ENCODE measurements around the gene LRRC27.

The LRRC27 gene

GRCh38 chr10:132357286-132358058 lies 25.5 kb downstream of the LRRC27 start:
- DNase-seq (ENCODE audit: low spot score): no peak

GRCh38 chr10:132359305-132360040 lies 27.5 kb downstream of the LRRC27 start:
- no peak for DNase-seq (ENCODE audit: low spot score)

GRCh38 chr10:132360766-132361447 lies 28.9 kb downstream of the LRRC27 start:
- DNase-seq (ENCODE audit: low spot score): no peak

GRCh38 chr10:132361581-132362101 lies 29.6 kb downstream of the LRRC27 start:
- DNase-seq (ENCODE audit: low spot score): no peak

DNA sequence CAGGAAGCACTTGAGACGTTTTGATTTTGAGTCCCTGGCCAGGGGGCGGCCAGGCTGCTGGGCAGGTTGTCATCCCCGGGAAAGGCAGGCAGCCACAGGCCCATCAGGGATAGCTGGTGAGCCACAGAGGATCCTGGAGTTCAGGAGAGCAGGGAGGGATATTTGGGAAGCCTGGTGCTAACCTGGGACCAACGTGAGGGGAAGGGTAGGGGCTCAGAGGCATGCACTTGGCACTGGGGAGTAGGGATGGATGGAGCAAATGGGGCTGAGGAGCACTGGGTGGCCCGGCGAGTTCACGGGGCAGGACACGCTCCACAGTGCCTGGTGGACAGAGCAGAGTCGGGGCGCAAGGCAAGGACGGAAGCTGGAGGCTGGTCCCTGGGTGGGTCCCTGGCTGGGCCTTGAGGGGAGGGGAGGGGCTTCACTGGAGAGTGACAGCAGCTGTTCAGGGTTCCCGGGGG lies 30.2 kb downstream of the LRRC27 start:
- no peak for DNase-seq (ENCODE audit: low spot score)

- no peak for DNase-seq (ENCODE audit: low spot score)
Measured at GRCh38 chr10:132363376-132363775, 31.4 kb downstream of the LRRC27 start.

DNA sequence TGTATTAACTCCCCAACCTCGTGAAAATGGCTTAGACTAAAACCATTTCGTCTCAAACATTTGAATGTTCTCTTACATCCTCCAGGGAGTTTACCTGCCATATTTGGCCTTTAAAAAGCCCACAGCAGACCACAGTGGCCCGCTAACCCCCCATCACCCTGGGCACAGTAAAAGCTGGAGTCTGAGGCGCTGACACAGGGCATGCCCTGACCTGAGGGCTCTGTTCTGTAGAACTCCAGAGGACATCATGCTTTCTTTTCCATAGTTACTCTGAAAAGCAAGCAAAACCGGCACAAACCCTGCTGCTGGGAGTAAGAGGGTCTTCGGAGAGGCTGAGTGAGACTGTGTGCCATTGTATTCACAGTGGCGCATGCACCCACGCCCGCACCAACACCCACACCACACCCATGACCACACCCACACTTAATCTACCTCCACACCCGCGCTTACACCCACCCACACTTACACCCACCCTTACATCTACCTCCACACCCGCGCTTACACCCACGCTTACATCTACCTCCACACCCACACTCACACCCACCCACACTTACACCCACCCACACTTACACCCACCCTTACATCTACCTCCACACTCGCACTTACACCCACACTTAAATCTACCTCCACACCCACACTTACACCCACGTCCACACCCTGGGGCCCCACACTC lies 32.1 kb downstream of the LRRC27 start:
- DNase-seq (ENCODE audit: low spot score): no peak

- no peak for DNase-seq (ENCODE audit: low spot score)
Measured at GRCh38 chr10:132364594-132364970, 32.6 kb downstream of the LRRC27 start.

GRCh38 chr10:132365102-132365501 lies 33.1 kb downstream of the LRRC27 start:
- DNase-seq (ENCODE audit: low spot score): no peak

GRCh38 chr10:132366006-132366405 lies 34.0 kb downstream of the LRRC27 start:
- no peak for DNase-seq (ENCODE audit: low spot score)

DNA sequence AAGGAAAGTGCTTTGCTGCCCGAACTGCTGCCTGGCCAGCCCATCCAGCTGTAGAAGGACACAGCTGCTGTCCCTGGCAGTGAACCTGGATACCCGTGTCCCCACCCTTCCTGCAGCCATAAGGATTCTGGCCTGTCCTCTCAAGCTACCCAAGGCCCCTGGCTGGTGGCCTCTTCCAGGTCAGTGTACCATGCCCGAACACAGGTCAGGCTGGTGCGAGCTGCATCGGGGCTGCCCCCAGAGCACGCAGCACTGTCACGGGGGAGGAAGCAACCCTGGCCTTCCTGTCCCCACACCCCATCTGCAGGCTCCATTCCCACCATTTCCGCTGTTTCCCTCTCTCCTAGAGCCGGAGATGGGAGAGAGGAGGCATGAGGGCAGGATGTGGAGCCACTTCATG lies 34.5 kb downstream of the LRRC27 start:
- no peak for DNase-seq (ENCODE audit: low spot score)

- no peak for DNase-seq (ENCODE audit: low spot score)
Measured at GRCh38 chr10:132368391-132368790, 36.4 kb downstream of the LRRC27 start.

- DNase-seq (ENCODE audit: low spot score): no peak
Measured at GRCh38 chr10:132368881-132369635, 37.1 kb downstream of the LRRC27 start.

- no peak for DNase-seq (ENCODE audit: low spot score)
Measured at GRCh38 chr10:132369636-132370185, 37.7 kb downstream of the LRRC27 start.

- no peak for DNase-seq (ENCODE audit: low spot score)
Measured at GRCh38 chr10:132370426-132371340, 38.7 kb downstream of the LRRC27 start.

GRCh38 chr10:132371641-132372081 lies 39.7 kb downstream of the LRRC27 start:
- no peak for DNase-seq (ENCODE audit: low spot score)

DNA sequence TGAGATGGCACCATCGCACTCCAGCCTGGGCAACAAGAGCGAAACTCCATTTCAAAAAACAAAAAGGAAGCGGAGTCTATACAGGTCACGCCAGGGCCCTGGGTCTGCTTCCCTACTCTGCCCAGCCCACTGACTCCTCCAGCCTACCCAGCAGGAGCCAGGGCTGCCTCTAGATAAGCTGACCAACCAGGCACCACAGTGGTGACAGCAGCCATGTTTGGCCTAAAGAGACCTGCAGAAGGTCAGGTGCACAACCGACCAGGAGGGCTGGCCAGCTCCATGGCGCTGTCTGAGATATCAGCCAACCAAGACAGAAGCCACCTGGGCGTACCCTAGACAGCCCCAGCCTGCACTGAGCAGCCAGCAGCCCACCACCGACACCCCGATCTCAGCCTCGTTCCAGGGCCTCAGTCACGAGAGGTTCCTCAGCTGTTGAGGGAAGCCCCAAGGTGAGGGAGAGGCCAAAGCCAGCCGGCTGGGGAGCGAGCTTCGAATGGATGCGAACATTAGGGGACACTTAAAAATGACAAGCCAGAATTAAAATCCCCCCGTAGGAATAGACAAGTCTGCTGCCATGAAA lies 40.6 kb downstream of the LRRC27 start:
- DNase-seq (ENCODE audit: low spot score): no peak

DNA sequence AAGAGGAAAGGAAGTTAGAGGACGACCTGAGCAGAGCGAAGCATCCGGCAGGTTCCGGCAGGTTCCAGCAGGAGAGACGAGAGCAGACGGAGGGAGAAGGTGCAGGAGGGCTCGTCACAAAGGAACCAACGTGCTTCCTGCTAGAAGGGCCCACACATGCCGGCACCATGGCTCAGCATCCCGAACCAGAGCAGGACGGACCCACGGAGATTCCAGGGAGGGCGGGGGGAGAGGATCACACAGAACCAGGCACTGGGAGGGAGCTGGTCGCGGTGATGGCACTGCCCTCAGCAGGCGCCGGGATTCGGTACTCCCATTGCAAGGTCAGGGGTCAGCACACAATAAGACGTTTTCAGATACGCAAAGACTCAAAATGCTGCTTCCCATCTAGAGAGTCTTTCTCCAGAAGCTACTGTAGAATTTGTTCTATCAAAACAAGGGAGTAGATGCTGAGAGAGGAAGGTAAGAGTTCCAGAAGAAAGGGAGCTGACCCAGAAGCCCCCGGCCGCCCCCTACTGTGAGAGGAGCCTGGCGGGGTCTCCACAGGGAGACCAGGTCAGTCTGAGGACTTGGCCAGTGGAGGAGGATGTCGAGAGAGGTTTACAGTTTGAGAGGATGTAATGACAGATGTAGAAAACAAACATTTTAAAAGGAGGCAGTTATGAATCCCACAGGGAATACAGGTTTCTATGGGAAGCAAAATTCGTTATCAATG lies 41.4 kb downstream of the LRRC27 start:
- no peak for DNase-seq (ENCODE audit: low spot score)

GRCh38 chr10:132374176-132374575 lies 42.2 kb downstream of the LRRC27 start:
- no peak for DNase-seq (ENCODE audit: low spot score)

Measured in pons (tissue), 1 donor.